ENCODE data around the gene MED31. TPM values are rescaled to one million over a fixed set of nuclear protein-coding genes. Genes with fewer than 3 reads are reported as not detected.

The MED31 gene
- total RNA-seq, 1 donor from 2014 or later = not detected

DNA sequence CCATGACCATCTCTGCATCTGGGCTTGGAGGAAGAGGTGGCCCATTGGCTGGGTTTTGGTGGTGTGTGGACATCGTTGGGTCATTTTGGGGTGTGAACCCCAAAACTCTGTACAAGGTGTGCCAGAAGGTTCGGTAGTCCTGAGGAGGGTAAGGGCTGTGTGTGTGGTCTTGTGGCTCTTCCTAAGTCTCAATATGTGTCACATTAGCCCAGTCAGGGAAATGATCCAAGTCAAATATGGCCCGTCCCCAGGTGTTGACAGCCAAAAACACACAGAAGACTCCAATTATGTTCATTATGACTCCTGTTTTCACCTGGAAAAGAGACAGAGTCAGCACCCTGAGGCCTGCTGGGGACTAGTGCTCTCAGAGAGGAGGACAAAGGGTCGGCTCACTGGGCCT, 34.6 kb upstream of the MED31 start:
- TF ChIP-seq, protein P1, sequence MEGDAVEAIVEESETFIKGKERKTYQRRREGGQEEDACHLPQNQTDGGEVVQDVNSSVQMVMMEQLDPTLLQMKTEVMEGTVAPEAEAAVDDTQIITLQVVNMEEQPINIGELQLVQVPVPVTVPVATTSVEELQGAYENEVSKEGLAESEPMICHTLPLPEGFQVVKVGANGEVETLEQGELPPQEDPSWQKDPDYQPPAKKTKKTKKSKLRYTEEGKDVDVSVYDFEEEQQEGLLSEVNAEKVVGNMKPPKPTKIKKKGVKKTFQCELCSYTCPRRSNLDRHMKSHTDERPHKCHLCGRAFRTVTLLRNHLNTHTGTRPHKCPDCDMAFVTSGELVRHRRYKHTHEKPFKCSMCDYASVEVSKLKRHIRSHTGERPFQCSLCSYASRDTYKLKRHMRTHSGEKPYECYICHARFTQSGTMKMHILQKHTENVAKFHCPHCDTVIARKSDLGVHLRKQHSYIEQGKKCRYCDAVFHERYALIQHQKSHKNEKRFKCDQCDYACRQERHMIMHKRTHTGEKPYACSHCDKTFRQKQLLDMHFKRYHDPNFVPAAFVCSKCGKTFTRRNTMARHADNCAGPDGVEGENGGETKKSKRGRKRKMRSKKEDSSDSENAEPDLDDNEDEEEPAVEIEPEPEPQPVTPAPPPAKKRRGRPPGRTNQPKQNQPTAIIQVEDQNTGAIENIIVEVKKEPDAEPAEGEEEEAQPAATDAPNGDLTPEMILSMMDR (IDR thresholded peaks at IDR 0.05) = no peak
- H3K4me3 ChIP-seq = no peak overlapping the region
- H3K27me3 ChIP-seq = no peaks in the 10 kb centered on the region

DNA sequence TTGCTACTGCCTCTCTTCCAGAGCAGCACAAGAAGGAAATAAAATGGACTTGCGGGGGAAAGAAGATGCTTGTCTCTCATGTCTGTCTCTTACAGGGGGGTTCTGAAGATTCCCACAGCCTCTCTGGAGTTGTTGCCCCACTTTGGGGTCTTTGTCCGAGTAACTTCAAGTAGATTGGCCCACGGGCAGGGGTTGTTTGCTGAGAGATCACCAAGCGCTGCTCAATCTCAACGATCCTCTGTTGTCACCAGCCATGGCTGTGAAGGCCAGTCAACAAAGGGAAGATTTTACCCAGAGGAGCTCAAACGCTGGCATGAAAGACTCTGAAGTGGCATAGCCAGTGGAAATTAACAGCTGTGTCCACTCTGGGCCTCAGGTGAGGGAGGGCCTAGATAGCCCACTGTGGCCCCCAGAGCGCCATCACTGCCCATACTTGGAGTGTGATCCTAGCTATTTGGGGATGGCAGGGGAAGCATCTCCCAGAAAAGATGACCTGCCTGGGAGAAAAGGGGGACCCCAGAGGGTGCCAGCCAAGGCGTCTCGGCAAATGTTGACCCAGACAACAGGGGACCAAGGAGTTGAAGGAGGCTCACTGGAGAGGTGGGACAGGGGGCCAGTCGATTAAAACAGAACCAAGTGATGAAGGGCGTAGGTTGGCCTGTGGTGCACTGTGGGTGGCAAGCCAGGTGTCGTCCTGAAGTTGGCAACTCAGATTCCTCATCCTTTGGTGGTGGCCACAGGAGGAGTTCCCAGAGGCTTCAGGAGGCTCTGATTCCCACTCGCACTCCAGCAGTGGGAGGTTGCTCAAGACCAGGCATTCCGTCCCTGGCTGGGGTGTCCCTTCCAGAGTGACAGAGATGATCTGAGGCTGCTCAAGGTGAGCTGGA, 33.7 kb upstream of the MED31 start:
- Histone ChIP-seq H3K9me3 (no peaks in the 10 kb centered on the region), H3K27me3 (no peaks in the 10 kb centered on the region), H3K4me3 (no peak overlapping the region), H3K36me3 (no peaks in the 10 kb centered on the region), H3K4me1 (no peaks in the 10 kb centered on the region), H3K27ac (no peak overlapping the region)
- DNase-seq (ENCODE audit: low spot score in 2 of 2) = no peak
- intact Hi-C loops (cut with DNase I) = no loop called here
- TF ChIP-seq, protein P1 (IDR thresholded peaks at IDR 0.05) = no peak

More for the DNA sequence above, 34.6 kb upstream of the MED31 start:
- Histone ChIP-seq H3K27ac (no peak overlapping the region), H3K36me3 (no peaks in the 10 kb centered on the region), H3K9me3 (no peaks in the 10 kb centered on the region), H3K4me1 (no peaks in the 10 kb centered on the region)
- no peak for DNase-seq (ENCODE audit: low spot score in 2 of 2)
- intact Hi-C loops (cut with DNase I) = no loop called here

DNA sequence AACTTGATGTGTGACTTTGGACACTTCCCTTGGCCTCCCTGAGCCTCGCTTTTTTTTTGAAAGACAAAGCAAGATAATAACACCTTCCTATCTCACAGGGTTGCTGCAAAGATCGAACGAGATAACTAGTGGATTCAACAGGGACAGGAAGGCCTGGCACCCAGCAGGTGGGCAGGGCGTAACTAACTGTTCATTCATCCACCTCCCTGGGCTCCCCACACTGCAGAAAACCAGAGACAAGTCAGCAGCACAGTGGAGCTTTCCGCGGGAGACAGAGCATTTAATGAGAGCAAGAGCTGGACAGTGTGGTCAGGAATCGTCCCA, 33.0 kb upstream of the MED31 start:
- Histone ChIP-seq H3K4me3 (no peak overlapping the region), H3K27me3 (no peaks in the 10 kb centered on the region), H3K9me3 (no peaks in the 10 kb centered on the region), H3K4me1 (no peaks in the 10 kb centered on the region), H3K27ac (no peak overlapping the region), H3K36me3 (no peaks in the 10 kb centered on the region)
- intact Hi-C loops (cut with DNase I) = no loop called here
- TF ChIP-seq, protein P1 (IDR thresholded peaks at IDR 0.05) = no peak
- no peak for DNase-seq (ENCODE audit: low spot score in 2 of 2)

DNA sequence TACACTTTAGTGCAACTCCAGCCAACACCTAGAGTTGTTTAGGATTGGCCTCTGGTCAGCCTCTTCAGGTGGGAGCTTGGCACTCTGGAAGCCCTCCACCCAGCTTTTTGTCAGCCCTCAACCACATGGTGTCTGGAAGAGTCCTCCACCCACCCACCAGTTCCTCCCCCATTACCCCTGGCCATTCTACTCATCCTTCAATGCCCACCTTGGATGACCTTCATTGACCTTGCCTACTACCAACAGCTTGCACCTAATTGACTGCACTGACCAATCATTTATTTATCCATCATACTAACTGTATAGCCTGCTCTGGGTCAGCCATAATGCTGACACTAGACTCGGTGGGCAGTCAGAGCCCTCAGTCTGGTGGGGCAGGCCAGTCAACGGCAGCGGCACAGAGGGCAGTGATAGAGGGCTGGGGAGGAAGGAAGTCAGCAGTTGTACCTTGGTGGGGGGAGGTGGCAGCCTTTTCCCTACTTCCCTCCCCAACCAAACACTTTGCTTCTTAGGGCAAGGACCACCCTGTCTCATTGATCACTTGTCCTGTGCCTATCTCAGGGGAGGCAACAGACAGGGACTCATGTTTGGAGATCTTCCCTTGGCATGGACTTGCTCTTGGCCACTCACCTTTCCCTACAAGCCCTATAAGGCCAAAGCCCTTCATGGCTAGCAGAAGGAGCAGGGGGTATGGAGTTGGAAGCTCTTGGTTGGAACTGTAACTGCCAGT, 32.5 kb upstream of the MED31 start:
- TF ChIP-seq, protein P1 (IDR thresholded peaks at IDR 0.05) = no peak
- Histone ChIP-seq H3K36me3 (no peaks in the 10 kb centered on the region), H3K27ac (no peak overlapping the region), H3K4me1 (no peaks in the 10 kb centered on the region), H3K9me3 (no peaks in the 10 kb centered on the region), H3K4me3 (no peak overlapping the region), H3K27me3 (no peaks in the 10 kb centered on the region)
- DNase-seq (ENCODE audit: low spot score in 2 of 2) = no peak
- intact Hi-C loops (cut with DNase I) = no loop called here

DNA sequence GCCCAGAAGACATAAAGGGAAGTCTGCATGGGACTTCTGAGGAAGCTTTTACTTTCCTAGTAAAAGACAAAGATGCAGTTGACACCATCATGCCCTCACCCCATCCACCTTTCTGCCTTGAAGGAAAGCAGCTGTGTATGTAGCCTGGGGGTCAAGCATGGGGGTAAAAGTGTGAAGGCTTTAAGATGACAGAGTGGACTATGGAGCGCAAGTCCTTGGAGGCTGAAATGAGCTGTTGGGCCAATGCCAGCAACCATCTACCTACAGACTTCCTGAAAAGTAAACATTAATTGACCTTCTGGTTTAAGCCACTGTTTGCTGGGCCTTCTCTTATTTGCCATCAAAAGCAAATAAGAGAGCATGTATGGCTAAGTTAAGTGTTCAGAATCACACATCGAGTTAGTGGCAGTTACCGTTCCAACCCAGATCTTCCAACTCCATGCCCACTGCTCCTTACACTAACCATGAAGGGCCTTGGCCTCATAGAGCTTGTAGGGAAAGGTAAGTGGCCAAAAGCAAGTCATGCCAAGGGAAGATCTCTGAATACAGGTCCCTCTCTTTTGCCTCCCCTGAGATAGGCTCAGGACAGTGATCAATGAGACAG, 31.8 kb upstream of the MED31 start:
- no peaks in the 10 kb centered on the region for H3K27me3 ChIP-seq
- intact Hi-C loops (cut with DNase I) = no loop called here
- H3K9me3 ChIP-seq = no peaks in the 10 kb centered on the region
- no peak overlapping the region for H3K4me3 ChIP-seq
- TF ChIP-seq, protein P1 (IDR thresholded peaks at IDR 0.05) = no peak
- no peak overlapping the region for H3K27ac ChIP-seq
- no peak for DNase-seq (ENCODE audit: low spot score in 2 of 2)
- no peaks in the 10 kb centered on the region for H3K4me1 ChIP-seq
- no peaks in the 10 kb centered on the region for H3K36me3 ChIP-seq
